HG03064 (cell line): ENCODE measurements around the gene C11orf68.
"Not testable (repeated sequence)": the region's sequence is repeated elsewhere in the genome, so short reads cannot be mapped to it uniquely, and the experiment has no call there.

Source experiments
- ATAC-seq: cut with Tn5 transposase; IDR thresholded peaks from one replicate; pipeline ENCODE4 v1.9.1; 2021; ENCODE audit warnings: low read depth; ENCODE audit not compliant: unreplicated experiment

The C11orf68 gene

GRCh38 chr11:65892137-65892540, 26.7 kb downstream of the C11orf68 start:
- ATAC-seq = not testable (repeated sequence)

GRCh38 chr11:65891219-65892136, 27.4 kb downstream of the C11orf68 start:
- ATAC-seq = no peak

GRCh38 chr11:65890324-65891218, 28.3 kb downstream of the C11orf68 start, which contains the start of gene CCDC85B:
TSS of gene CCDC85B (plus strand) at chr11:65890673. CDS start at chr11:65890784, 111 bp downstream.
- ATAC-seq = peak; percentile 50

- ATAC-seq = peak; percentile 35
Measured at GRCh38 chr11:65888163-65888814, 30.6 kb downstream of the C11orf68 start, which contains the start of gene FIBP. TSS of gene FIBP (minus strand) at chr11:65888471. CDS start at chr11:65888418, 53 bp downstream.

GRCh38 chr11:65887723-65888162, 31.1 kb downstream of the C11orf68 start:
- ATAC-seq = no peak

GRCh38 chr11:65886826-65887722, 31.8 kb downstream of the C11orf68 start:
- ATAC-seq = no peak

- no peak for ATAC-seq
Measured at GRCh38 chr11:65885808-65886536, 32.9 kb downstream of the C11orf68 start.

GRCh38 chr11:65885231-65885630, 33.6 kb downstream of the C11orf68 start:
- no peak for ATAC-seq

- ATAC-seq = no peak
Measured at GRCh38 chr11:65884716-65885092, 34.2 kb downstream of the C11orf68 start.

GRCh38 chr11:65883786-65884715, 34.8 kb downstream of the C11orf68 start:
- no peak for ATAC-seq

- ATAC-seq = no peak
Measured at GRCh38 chr11:65883058-65883761, 35.7 kb downstream of the C11orf68 start.

- no peak for ATAC-seq
Measured at GRCh38 chr11:65882120-65883057, 36.5 kb downstream of the C11orf68 start.

GRCh38 chr11:65880844-65881421, 37.9 kb downstream of the C11orf68 start:
- no peak for ATAC-seq

GRCh38 chr11:65880027-65880426, 38.8 kb downstream of the C11orf68 start:
- no peak for ATAC-seq

- no peak for ATAC-seq
Measured at GRCh38 chr11:65879617-65880016, 39.2 kb downstream of the C11orf68 start, which contains the start of gene CTSW. TSS of gene CTSW (plus strand) at chr11:65879837. CDS start at chr11:65879855, 18 bp downstream.
